IMR-90 (cell line): Measurements from ENCODE around the gene FDCSP. TPM values are rescaled to one million over a fixed set of nuclear protein-coding genes. Genes with fewer than 3 reads are reported as not detected.
"Not testable (repeated sequence)": the region's sequence is repeated elsewhere in the genome, so short reads cannot be mapped to it uniquely, and the experiment has no call there.

Experiments
- ATAC-seq: fragments of 200-7000 bp; cut with Tn5 transposase; 2 replicates; pipeline ENCODE4 v1.9.1; 2020; ENCODE audit warnings: low read depth, mild to moderate bottlenecking, moderate library complexity
- BruUV-seq: library from RNA; stranded (reverse); fragments of 400-500 nt; replicated peaks from 2 replicates; lab custom pipeline; 2021; lab: Mats Ljungman, UMichigan
- CTCF ChIA-PET: fragments of 300-600 bp; formaldehyde crosslinking; extraction: SDS; loops from one replicate; lab custom pipeline; 2021; ENCODE audit warnings: antibody characterized with exemption; lab: Yijun Ruan, JAX
- POLR2A ChIA-PET: fragments of 300-600 bp; sonication (Branson Sonifier 250); formaldehyde crosslinking; loops from one replicate; lab custom pipeline; 2022; ENCODE audit warnings: antibody characterized with exemption; ENCODE audit not compliant: unreplicated experiment; lab: Charles Lee
- DNase-seq: peaks from one replicate; pipeline ENCODE4 v3.0.0; 2013
- H2AFZ ChIP-seq: replicated peaks from 2 replicates; pipeline ENCODE3; 2013; ENCODE audit warnings: low read length, mild to moderate bottlenecking; ENCODE audit not compliant: poor library complexity
- H2AK5ac ChIP-seq: 2 replicates; pipeline ENCODE4 v1.6.1; 2013; ENCODE audit warnings: low read depth, low read length, inconsistent platforms
- H2AK9ac ChIP-seq: replicated peaks from 2 replicates; pipeline ENCODE3; 2013; ENCODE audit warnings: mild to moderate bottlenecking, low read depth, low read length, moderate library complexity; ENCODE audit not compliant: poor library complexity
- H2BK120ac ChIP-seq: 2 replicates; pipeline ENCODE4 v1.6.1; 2013; ENCODE audit warnings: low read depth, low read length, inconsistent platforms
- H2BK15ac ChIP-seq: 3 replicates; pipeline ENCODE4 v1.6.1; 2013; ENCODE audit warnings: low read depth, low read length, inconsistent platforms
- H2BK20ac ChIP-seq: 2 replicates; pipeline ENCODE4 v1.6.1; 2013; ENCODE audit warnings: low read depth, mild to moderate bottlenecking, inconsistent platforms, low read length, moderate library complexity
- H2BK5ac ChIP-seq: 2 replicates; pipeline ENCODE4 v1.6.1; 2013; ENCODE audit warnings: mild to moderate bottlenecking, low read depth, low read length, inconsistent platforms; ENCODE audit not compliant: poor library complexity, severe bottlenecking
- H3K14ac ChIP-seq: replicated peaks from 2 replicates; pipeline ENCODE4 v1.6.1; 2013; ENCODE audit warnings: low read depth, low read length, inconsistent platforms
- H3K18ac ChIP-seq: 2 replicates; pipeline ENCODE4 v1.6.1; 2013; ENCODE audit warnings: low read depth, low read length, control low read depth
- H3K23ac ChIP-seq: 2 replicates; pipeline ENCODE4 v1.6.1; 2013; ENCODE audit warnings: low read depth, low read length, inconsistent platforms
- H3K27ac ChIP-seq: 2 replicates; pipeline ENCODE4 v1.5.1; 2013; ENCODE audit warnings: mild to moderate bottlenecking, control low read depth, low read length; ENCODE audit not compliant: insufficient read depth
- H3K27me3 ChIP-seq: 2 replicates; pipeline ENCODE4 v1.6.1; 2013; ENCODE audit warnings: low read length; ENCODE audit not compliant: control insufficient read depth, insufficient read depth
- H3K36me3 ChIP-seq: 2 replicates; pipeline ENCODE4 v1.6.1; 2013; ENCODE audit warnings: low read length, mixed read lengths; ENCODE audit not compliant: control insufficient read depth, insufficient read depth
- H3K4ac ChIP-seq: 2 replicates; pipeline ENCODE4 v1.6.1; 2013; ENCODE audit warnings: low read depth, low read length, inconsistent platforms
- H3K4me1 ChIP-seq: 2 replicates; pipeline ENCODE4 v1.6.1; 2013; ENCODE audit warnings: low read length, mixed read lengths; ENCODE audit not compliant: control insufficient read depth, insufficient read depth
- H3K4me2 ChIP-seq: 2 replicates; pipeline ENCODE4 v1.6.1; 2013; ENCODE audit warnings: low read depth, mild to moderate bottlenecking, control low read depth, low read length, moderate library complexity
- H3K4me3 ChIP-seq: 2 replicates; pipeline ENCODE4 v1.5.1; 2013; ENCODE audit warnings: low read depth, mild to moderate bottlenecking, control low read depth, low read length, moderate library complexity; ENCODE audit not compliant: insufficient read depth
- H3K56ac ChIP-seq: 2 replicates; pipeline ENCODE4 v1.6.1; 2013; ENCODE audit warnings: low read length, inconsistent platforms; ENCODE audit not compliant: insufficient read depth; ENCODE audit errors: extremely low read depth
- H3K79me1 ChIP-seq, 2 experiments: 2 replicates each; pipeline ENCODE4 v1.6.1; 2013; ENCODE audit warnings: low read length in 2 of 2, inconsistent platforms in 1 of 2, low read depth in 1 of 2
- H3K9ac ChIP-seq: 2 replicates; pipeline ENCODE4 v1.6.1; 2013; ENCODE audit warnings: low read depth, low read length, control low read depth
- H3K9me1 ChIP-seq: 2 replicates; pipeline ENCODE4 v1.6.1; 2013; ENCODE audit warnings: low read length, inconsistent platforms; ENCODE audit not compliant: insufficient read depth
- H3K9me3 ChIP-seq: 2 replicates; pipeline ENCODE4 v1.6.1; 2013; ENCODE audit warnings: low read length; ENCODE audit not compliant: control insufficient read depth, insufficient read depth
- H4K20me1 ChIP-seq: 2 replicates; pipeline ENCODE4 v1.6.1; 2013; ENCODE audit warnings: low read length, inconsistent platforms; ENCODE audit not compliant: insufficient read depth
- H4K5ac ChIP-seq: 2 replicates; pipeline ENCODE4 v1.6.1; 2013; ENCODE audit warnings: mild to moderate bottlenecking, low read depth, low read length, control low read depth
- H4K8ac ChIP-seq, 2 experiments: 2 replicates each; pipeline ENCODE4 v1.6.1; 2013; ENCODE audit warnings: low read depth in 2 of 2, low read length in 2 of 2, control low read depth in 1 of 2, inconsistent platforms in 1 of 2
- H4K91ac ChIP-seq: 2 replicates; pipeline ENCODE4 v1.6.1; 2013; ENCODE audit warnings: low read depth, low read length, inconsistent platforms; ENCODE audit not compliant: insufficient read depth
- WGBS, 2 experiments: methylation state at CpG; one replicate each; pipeline versions ENCODE4 v1.1.5 to v1.1.7; 2013; ENCODE audit warnings: missing lambda C conversion rate in 2 of 2; ENCODE audit not compliant: insufficient read length in 1 of 2; ENCODE audit errors: extremely low coverage in 2 of 2; 5-methylcytosine and 5-hydroxymethylcytosine counted together
- dilution Hi-C: fragments of 300-500 bp; cut with HindIII; formaldehyde crosslinking; loops from one replicate; pipeline ENCODE4 v1.14.3; 2018; ENCODE audit warnings: low sequenced_read_pairs; ENCODE audit not compliant: unreplicated experiment
- in situ Hi-C: fragments of 300-500 bp; cut with MboI; formaldehyde crosslinking; loops from 3 replicates; pipeline ENCODE4 v1.14.3; 2019; ENCODE audit warnings: low sequenced_read_pairs, inconsistent platforms, mixed read lengths
- intact Hi-C: fragments of 100-400 bp; cut with micrococcal nuclease; formaldehyde crosslinking; loops from 2 replicates; pipeline ENCODE4 v1.10.0; 2022
- polyA plus RNA-seq, 3 experiments: library from polyadenylated mRNA; depleted of rRNA; stranded (reverse); fragments of >200 nt; gene quantifications; 2 replicates each; pipeline ENCODE4 v1.2.3, GENCODE V29; 2012; ENCODE audit warnings: low replicate concordance in 1 of 3
- total RNA-seq: library from RNA; depleted of rRNA; stranded (reverse); fragments of >200 nt; gene quantifications from 2 replicates; pipeline ENCODE4 v1.2.3, GENCODE V29; 2012

Gene FDCSP
- total and polyA plus RNA-seq, 2 of the 4 experiments (the other 2 are of a cell fraction) = not detected

DNA sequence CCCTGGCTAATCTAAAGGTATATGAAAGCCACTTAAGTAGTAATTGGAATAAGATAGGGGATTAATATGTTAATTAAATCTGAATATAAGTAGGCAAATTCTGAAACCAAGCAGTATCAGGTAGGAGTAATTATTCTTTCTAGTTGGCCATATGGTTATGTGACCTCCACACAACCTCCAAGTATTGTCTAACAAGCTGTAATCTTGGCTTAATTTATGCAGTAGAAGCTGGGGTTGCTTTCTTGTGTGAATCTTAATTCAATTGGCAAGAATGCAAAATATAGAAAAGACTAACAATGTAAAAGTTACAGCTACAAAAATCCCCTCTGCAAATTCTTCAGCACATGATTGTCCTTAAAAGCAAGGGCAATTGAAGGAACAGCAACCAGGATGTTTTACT is 9.8 kb upstream of the FDCSP start:
- H3K9me1 ChIP-seq, H2BK15ac ChIP-seq, H4K20me1 ChIP-seq, H4K91ac ChIP-seq, H3K27me3 ChIP-seq, H3K79me1 ChIP-seq, H3K27ac ChIP-seq, H2AK5ac ChIP-seq, DNase-seq, H3K23ac ChIP-seq, H3K36me3 ChIP-seq, H2AFZ ChIP-seq, H3K4me3 ChIP-seq, intact Hi-C loops, H2BK5ac ChIP-seq, ATAC-seq, H4K8ac ChIP-seq, CTCF ChIA-PET, H3K4me2 ChIP-seq, H3K14ac ChIP-seq, H3K4me1 ChIP-seq, H3K9me3 ChIP-seq, H4K5ac ChIP-seq, H3K56ac ChIP-seq, POLR2A ChIA-PET, BruUV-seq, H3K18ac ChIP-seq, dilution Hi-C loops, H2BK120ac ChIP-seq, H2BK20ac ChIP-seq, in situ Hi-C loops, H2AK9ac ChIP-seq, H3K4ac ChIP-seq, H3K9ac ChIP-seq: not testable (repeated sequence)

DNA sequence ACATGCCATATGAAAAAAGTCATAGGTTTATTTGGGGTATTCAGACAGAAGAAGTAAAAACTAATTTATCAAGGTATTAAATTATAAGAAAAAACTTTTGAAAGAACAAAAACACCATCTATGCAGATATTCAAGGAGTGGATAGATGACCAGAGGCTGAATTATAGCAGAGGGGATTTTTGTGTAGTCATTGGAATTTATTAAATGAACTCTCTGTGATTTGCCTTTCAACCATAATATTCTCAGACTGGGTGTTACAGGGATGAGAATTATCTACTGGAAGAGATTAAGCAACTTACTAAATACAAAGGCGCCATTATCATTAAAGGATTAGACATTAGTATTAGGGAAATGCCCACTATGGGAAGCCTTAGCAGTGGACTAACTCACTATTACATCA is 9.4 kb upstream of the FDCSP start:
- H2BK5ac ChIP-seq, POLR2A ChIA-PET, H2AK9ac ChIP-seq, H3K14ac ChIP-seq, H3K4me2 ChIP-seq, H2AK5ac ChIP-seq, H3K4ac ChIP-seq, H3K27ac ChIP-seq, BruUV-seq, H4K20me1 ChIP-seq, H2AFZ ChIP-seq, H3K9ac ChIP-seq, DNase-seq, H2BK120ac ChIP-seq, H3K27me3 ChIP-seq, H3K4me3 ChIP-seq, H2BK15ac ChIP-seq, H3K4me1 ChIP-seq, H3K9me3 ChIP-seq, intact Hi-C loops, H2BK20ac ChIP-seq, ATAC-seq, H3K18ac ChIP-seq, dilution Hi-C loops, in situ Hi-C loops, H4K91ac ChIP-seq, H4K5ac ChIP-seq, H3K56ac ChIP-seq, H4K8ac ChIP-seq, CTCF ChIA-PET, H3K79me1 ChIP-seq, H3K9me1 ChIP-seq, H3K23ac ChIP-seq, H3K36me3 ChIP-seq: not testable (repeated sequence)
- no CpG with 5 or more reads among the region's 1 CpG for WGBS, 2 experiments
